Measurements from ENCODE around the gene GRAMD1C.
A peak's percentile ranks its signal among the peaks of the same experiment; 100 is the strongest.

Gene GRAMD1C

DNA sequence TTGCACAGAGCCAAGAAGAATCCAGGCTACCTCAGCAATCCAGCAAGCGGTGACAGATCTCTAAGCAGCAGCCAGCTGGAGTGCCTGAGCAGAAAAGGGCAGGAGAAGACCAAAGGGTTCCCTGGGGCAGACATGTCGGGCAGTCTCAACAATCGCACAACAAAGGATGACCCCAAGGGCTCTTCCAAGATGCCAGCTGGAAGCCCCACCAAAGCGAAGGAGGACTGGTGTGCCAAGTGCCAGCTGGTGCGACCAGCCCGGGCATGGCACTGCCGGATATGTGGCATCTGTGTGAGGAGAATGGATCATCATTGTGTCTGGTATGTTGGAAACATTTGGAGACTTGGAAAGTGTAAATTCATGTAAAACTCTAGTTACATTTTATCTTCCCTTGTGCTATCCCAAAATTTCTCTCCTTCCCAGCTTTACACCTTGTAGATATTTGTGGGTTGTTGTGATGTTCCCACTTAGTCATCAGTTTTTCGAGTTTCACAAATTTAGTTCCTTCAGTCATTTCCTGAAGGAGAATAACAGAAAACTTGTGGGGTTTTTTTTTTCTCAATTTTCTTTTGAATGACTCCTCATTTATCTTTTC lies 115.6 kb downstream of the GRAMD1C start:
- no peak for DNase-seq

- no peak for DNase-seq
Observed at GRCh38 chr3:113963879-113964278, 125.3 kb downstream of the GRAMD1C start.

DNA sequence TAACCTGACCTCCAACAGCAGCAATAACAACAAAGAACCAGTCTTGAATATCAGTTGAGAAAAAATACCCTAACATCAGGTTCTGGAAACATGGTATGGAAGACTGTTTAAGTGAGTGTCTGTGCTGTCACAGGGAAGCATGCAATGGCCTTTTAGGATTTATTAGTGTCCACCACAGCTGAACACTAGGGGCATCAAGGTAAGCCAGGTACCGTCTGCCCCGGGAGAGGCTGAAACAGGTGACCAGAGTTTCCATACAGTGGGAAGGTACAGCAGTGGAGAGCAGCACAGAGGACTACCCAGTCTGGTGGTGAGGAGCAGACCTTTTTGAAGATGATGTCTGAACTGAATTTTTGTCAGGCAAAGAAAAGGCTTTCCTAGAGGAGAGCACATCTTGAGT lies 127.6 kb downstream of the GRAMD1C start:
- DNase-seq = no peak

GRCh38 chr3:113968986-113969385 lies 130.4 kb downstream of the GRAMD1C start:
- DNase-seq = peak; percentile 9

- no peak for DNase-seq
Observed at GRCh38 chr3:113977822-113978221, 139.2 kb downstream of the GRAMD1C start.

- DNase-seq = no peak
Observed at GRCh38 chr3:113979916-113980315, 141.3 kb downstream of the GRAMD1C start.

GRCh38 chr3:113981803-113982202 lies 143.2 kb downstream of the GRAMD1C start:
- no peak for DNase-seq

DNA sequence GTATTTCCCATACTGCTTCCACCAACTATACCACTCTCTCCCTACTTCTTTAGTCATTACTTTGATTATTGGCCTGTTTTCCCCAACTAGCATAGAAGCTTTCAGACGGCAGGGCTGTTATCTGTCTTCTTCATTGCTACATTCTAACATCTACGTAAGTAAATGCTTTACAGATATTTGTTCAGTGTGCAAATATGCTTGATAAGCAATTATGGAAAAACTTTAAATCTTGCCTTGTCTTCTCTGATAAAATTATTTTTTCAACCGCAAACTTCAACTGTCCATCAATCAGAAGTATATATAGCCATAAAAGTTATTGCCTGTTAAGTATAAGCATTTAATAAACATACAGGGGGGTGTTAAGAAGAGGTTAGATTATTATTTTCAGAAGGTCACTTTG lies 145.0 kb downstream of the GRAMD1C start:
- DNase-seq = no peak

- no peak for DNase-seq
Observed at GRCh38 chr3:113985541-113985940, 147.0 kb downstream of the GRAMD1C start.
